Nephron (organoid): ENCODE results near the gene PTGS1.

Source experiments
- H3K27ac Mint-ChIP-seq, 3 experiments: 2 replicates each; pipeline ENCODE4 v1.8.0; 2020; ENCODE audit warnings: mixed read lengths in 3 of 3, mild to moderate bottlenecking in 2 of 3, moderate library complexity in 1 of 3
- H3K27me3 Mint-ChIP-seq: 2 replicates; pipeline ENCODE4 v1.8.0; 2021; ENCODE audit warnings: low read depth, mild to moderate bottlenecking, moderate library complexity, mixed read lengths
- H3K36me3 Mint-ChIP-seq: 2 replicates; pipeline ENCODE4 v1.8.0; 2020; ENCODE audit warnings: low read depth, mixed read lengths
- H3K4me1 Mint-ChIP-seq: 2 replicates; pipeline ENCODE4 v1.8.0; 2020; ENCODE audit warnings: mixed read lengths
- H3K4me3 Mint-ChIP-seq, 3 experiments: 2 replicates each; pipeline ENCODE4 v1.8.0; 2020; ENCODE audit warnings: mild to moderate bottlenecking in 3 of 3, mixed read lengths in 3 of 3, moderate library complexity in 2 of 3
- H3K9me3 Mint-ChIP-seq: 2 replicates; pipeline ENCODE4 v1.8.0; 2020; ENCODE audit warnings: mixed read lengths
- CTCF ChIP-seq, 3 experiments: fragments of 200-600 bp; sonication (generic); IDR thresholded peaks; one replicate each; pipeline ENCODE4 v1.5.0; 2021; ENCODE audit warnings: antibody characterized with exemption in 3 of 3; ENCODE audit not compliant: unreplicated experiment in 3 of 3

Gene PTGS1

GRCh38 chr9:122387536-122387935, 16.7 kb downstream of the PTGS1 start:
- peaks cover 23% of the 10 kb centered on the region for H3K27me3 Mint-ChIP-seq
- TF ChIP-seq CTCF (IDR thresholded peaks at IDR 0.05; ENCODE audit: unreplicated experiment in 3 of 3) = no peak
- no peaks in the 10 kb centered on the region for H3K4me1 Mint-ChIP-seq
- no peak overlapping the region for H3K27ac Mint-ChIP-seq
- no peak overlapping the region for H3K4me3 Mint-ChIP-seq
- no peaks in the 10 kb centered on the region for H3K36me3 Mint-ChIP-seq
- no peaks in the 10 kb centered on the region for H3K9me3 Mint-ChIP-seq

- no peaks in the 10 kb centered on the region for H3K36me3 Mint-ChIP-seq
- peaks cover 26% of the 10 kb centered on the region for H3K27me3 Mint-ChIP-seq
Measured at GRCh38 chr9:122389195-122389594, 18.4 kb downstream of the PTGS1 start.

GRCh38 chr9:122389799-122390481, 19.1 kb downstream of the PTGS1 start:
- no peak overlapping the region for H3K4me3 Mint-ChIP-seq
- peaks cover 29% of the 10 kb centered on the region for H3K27me3 Mint-ChIP-seq
- no peak overlapping the region for H3K27ac Mint-ChIP-seq
- no peaks in the 10 kb centered on the region for H3K36me3 Mint-ChIP-seq
- TF ChIP-seq CTCF (IDR thresholded peaks at IDR 0.05; ENCODE audit: unreplicated experiment in 3 of 3) = no peak
- H3K9me3 Mint-ChIP-seq = no peaks in the 10 kb centered on the region
- no peaks in the 10 kb centered on the region for H3K4me1 Mint-ChIP-seq

More at GRCh38 chr9:122389195-122389594, 18.4 kb downstream of the PTGS1 start:
- Mint-ChIP-seq H3K4me3 (no peak overlapping the region), H3K27ac (no peak overlapping the region), H3K4me1 (no peaks in the 10 kb centered on the region), H3K9me3 (no peaks in the 10 kb centered on the region)
- no peak for TF ChIP-seq CTCF (IDR thresholded peaks at IDR 0.05; ENCODE audit: unreplicated experiment in 3 of 3)

GRCh38 chr9:122392284-122392683, 21.5 kb downstream of the PTGS1 start:
- Mint-ChIP-seq H3K4me1 (no peaks in the 10 kb centered on the region), H3K36me3 (no peaks in the 10 kb centered on the region)

GRCh38 chr9:122392714-122393113, 21.9 kb downstream of the PTGS1 start:
- Mint-ChIP-seq H3K9me3 (no peaks in the 10 kb centered on the region), H3K27ac (no peak overlapping the region), H3K27me3 (peaks cover 26% of the 10 kb centered on the region), H3K36me3 (no peaks in the 10 kb centered on the region), H3K4me3 (no peak overlapping the region), H3K4me1 (no peaks in the 10 kb centered on the region)
- no peak for TF ChIP-seq CTCF (IDR thresholded peaks at IDR 0.05; ENCODE audit: unreplicated experiment in 3 of 3)

More at GRCh38 chr9:122392284-122392683, 21.5 kb downstream of the PTGS1 start:
- Mint-ChIP-seq H3K27ac (no peak overlapping the region), H3K4me3 (no peak overlapping the region), H3K9me3 (no peaks in the 10 kb centered on the region), H3K27me3 (peaks cover 26% of the 10 kb centered on the region)
- TF ChIP-seq CTCF (IDR thresholded peaks at IDR 0.05; ENCODE audit: unreplicated experiment in 3 of 3) = no peak
